Mucosa of descending colon (tissue), 3 donors: ENCODE measurements around the gene MYL12A. TPM values are rescaled to one million over a fixed set of nuclear protein-coding genes. Genes with fewer than 3 reads are reported as not detected.

Source experiments
- ATAC-seq: fragments of 200-7000 bp; cut with Tn5 transposase; one replicate; pipeline ENCODE4 v1.9.1; 2020; ENCODE audit warnings: mild to moderate bottlenecking, moderate library complexity
- DNase-seq, 3 donors: peaks; one replicate each; pipeline ENCODE4 v3.0.0-alpha.2; 2020
- H3K36me3 ChIP-seq: fragments of 200-600 bp; one replicate; pipeline ENCODE4 v1.8.0; 2021; ENCODE audit warnings: low read depth, mild to moderate bottlenecking
- H3K4me1 ChIP-seq: fragments of 200-600 bp; one replicate; pipeline ENCODE4 v1.8.0; 2021; ENCODE audit warnings: low read depth, mild to moderate bottlenecking
- H3K4me3 ChIP-seq: fragments of 200-600 bp; one replicate; pipeline ENCODE4 v1.8.0; 2021; ENCODE audit warnings: mild to moderate bottlenecking
- H3K9me3 ChIP-seq: fragments of 200-600 bp; one replicate; pipeline ENCODE4 v1.8.0; 2021; ENCODE audit warnings: mild to moderate bottlenecking
- CTCF ChIP-seq: fragments of 200-600 bp; IDR thresholded peaks from one replicate; pipeline ENCODE4 v1.8.0; 2022; ENCODE audit warnings: antibody characterized with exemption, mild to moderate bottlenecking
- intact Hi-C, 2 donors: fragments of 100-400 bp; cut with DNase I in 1 of 2; cut with micrococcal nuclease in 1 of 2; formaldehyde crosslinking; loops; one replicate each; pipeline versions ENCODE4 v1.11.0 to v1.11.1; 2022; cut with DNase I, micrococcal nuclease
- total RNA-seq, 3 donors: library from RNA; stranded (reverse); fragmentation: NEBNext Ultra II Directional in 2 of 3; extraction: Animal tissue kit (Norgen Biotek cat#: 25700) in 2 of 3; gene quantifications; one replicate each; pipeline versions ENCODE4 v1.2.1 to v1.2.4, GENCODE V29; 2021 to 2023
- donor health status: DM: no; HTN: no; CAD: no; lungs with moderate emphysema.
- donor health status: DM: no; HTN: no; CAD: no.
- donor health status: DM: no; HTN: yes; CAD: no.

The MYL12A gene
- total RNA-seq, 3 donors from 2014 or later, result 345 to 588 (median 550) TPM

DNA sequence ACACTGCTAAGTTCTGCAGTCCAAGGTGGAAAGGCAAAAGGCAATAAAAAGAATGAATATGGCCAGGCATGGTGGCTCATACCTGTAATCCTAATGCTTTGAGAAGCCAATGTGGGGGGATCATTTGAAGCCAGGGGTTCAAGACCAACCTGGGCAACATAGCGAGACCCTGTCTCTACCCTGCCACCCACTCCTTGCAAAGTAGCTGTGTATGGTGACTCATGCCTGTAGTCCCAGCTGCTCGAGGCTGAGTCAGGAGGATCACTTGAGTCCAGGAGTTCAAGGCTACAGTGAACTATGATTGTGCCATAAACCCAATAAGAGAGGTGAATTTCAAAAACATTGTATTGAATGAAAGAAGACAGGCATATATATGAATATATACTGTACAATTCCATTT is 16.8 kb downstream of the MYL12A start:
- ATAC-seq, result peak; percentile 9
- intact Hi-C loops, result loop anchor here in 1 of 2 donors (10.0 kb wide), 1 partner anchor 330 kb away; no protein-coding TSS in a partner anchor
- no peak for DNase-seq
- no peak overlapping the region for H3K4me3 ChIP-seq
- H3K4me1 ChIP-seq, result peaks cover 63% of the 10 kb centered on the region
- no peaks in the 10 kb centered on the region for H3K9me3 ChIP-seq
- H3K36me3 ChIP-seq, result no peaks in the 10 kb centered on the region
- no peak for TF ChIP-seq CTCF

GRCh38 chr18:3265564-3266033 is 18.0 kb downstream of the MYL12A start:
- DNase-seq (no peak), ATAC-seq (no peak)
- H3K4me3 ChIP-seq, result no peak overlapping the region
- peaks cover 64% of the 10 kb centered on the region for H3K4me1 ChIP-seq
- intact Hi-C loops, result loop anchor here in 1 of 2 donors (10.0 kb wide), 1 partner anchor 329 kb away; no protein-coding TSS in a partner anchor
- TF ChIP-seq CTCF, result no peak
- no peaks in the 10 kb centered on the region for H3K36me3 ChIP-seq
- no peaks in the 10 kb centered on the region for H3K9me3 ChIP-seq

DNA sequence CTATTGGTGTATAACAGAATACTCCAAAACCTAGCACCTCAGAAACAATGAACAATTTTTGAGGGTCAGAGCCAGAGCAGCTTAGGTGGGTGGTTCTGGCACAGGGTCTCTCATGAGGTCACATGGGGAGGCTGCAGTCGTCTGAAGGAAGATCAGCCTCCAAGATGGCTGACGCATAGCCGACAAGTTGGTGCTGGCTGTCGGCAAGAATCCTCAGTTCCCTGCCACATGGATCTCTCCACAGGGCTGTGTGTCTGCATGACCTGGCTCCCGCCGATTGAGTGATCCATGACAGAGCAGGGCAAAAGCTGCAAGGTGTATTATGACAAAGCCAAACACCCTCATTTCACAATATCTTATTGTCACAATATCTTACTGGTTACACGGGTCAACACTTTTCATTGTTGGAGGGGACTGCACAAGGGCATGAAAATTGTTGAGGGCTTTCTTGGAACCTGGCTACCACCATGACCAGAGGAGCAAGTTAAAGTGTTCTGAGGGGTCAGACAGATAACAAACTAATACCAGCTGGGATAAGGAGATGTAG is 18.5 kb downstream of the MYL12A start:
- intact Hi-C loops, result loop anchor here in 1 of 2 donors (10.0 kb wide), 1 partner anchor 329 kb away; no protein-coding TSS in a partner anchor
- no peak for ATAC-seq
- H3K4me1 ChIP-seq, result peaks cover 60% of the 10 kb centered on the region

DNA sequence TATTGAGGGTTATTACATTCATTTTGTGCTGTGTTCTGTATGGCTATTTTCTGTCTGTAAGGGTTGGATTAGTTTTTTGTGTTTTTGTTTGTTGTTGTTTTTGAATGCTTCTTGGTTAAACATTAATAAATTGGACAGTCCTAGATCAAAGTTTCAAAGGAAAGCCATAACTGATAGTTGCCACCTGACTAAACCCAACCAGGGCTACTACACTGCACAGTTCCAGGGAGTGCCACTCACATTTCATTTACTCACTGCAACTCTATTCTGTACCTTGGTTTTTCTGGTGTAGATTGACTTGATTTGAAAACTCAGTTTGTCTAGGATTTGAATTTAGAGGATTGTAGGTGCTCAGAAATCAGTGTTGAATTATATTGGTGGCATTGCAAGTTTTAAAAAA is 20.7 kb downstream of the MYL12A start:
- intact Hi-C loops, result loop anchor here in 1 of 2 donors (10.0 kb wide), 1 partner anchor 326 kb away; no protein-coding TSS in a partner anchor
- Histone ChIP-seq H3K36me3 (no peaks in the 10 kb centered on the region), H3K9me3 (no peaks in the 10 kb centered on the region), H3K4me1 (peaks cover 59% of the 10 kb centered on the region), H3K4me3 (no peak overlapping the region)
- no peak for TF ChIP-seq CTCF
- DNase-seq (no peak), ATAC-seq (peak; percentile 47)

More for the DNA sequence above, 18.5 kb downstream of the MYL12A start:
- Histone ChIP-seq H3K4me3 (no peak overlapping the region), H3K36me3 (no peaks in the 10 kb centered on the region), H3K9me3 (no peaks in the 10 kb centered on the region)
- DNase-seq, result no peak
- no peak for TF ChIP-seq CTCF

- no peak for ATAC-seq
- TF ChIP-seq CTCF, result no peak
- Histone ChIP-seq H3K4me1 (peaks cover 48% of the 10 kb centered on the region), H3K4me3 (no peak overlapping the region), H3K9me3 (no peaks in the 10 kb centered on the region), H3K36me3 (no peaks in the 10 kb centered on the region)
- intact Hi-C loops, result loop anchor here in 1 of 2 donors (10.0 kb wide), 1 partner anchor 325 kb away; no protein-coding TSS in a partner anchor
- no peak for DNase-seq
These were observed 21.8 kb downstream of the MYL12A start for GRCh38 chr18:3269241-3269913.
